K562 (cell line): ENCODE results near the gene C1orf56. TPM values are rescaled to one million over a fixed set of nuclear protein-coding genes. Genes with fewer than 3 reads are reported as not detected.
"Not testable (repeated sequence)": the region's sequence is repeated elsewhere in the genome, so short reads cannot be mapped to it uniquely, and the experiment has no call there.

Source experiments
- ATAC-seq: fragments of 200-7000 bp; cut with Tn5 transposase; 3 replicates; pipeline ENCODE4 v1.9.1; 2020; ENCODE audit warnings: moderate library complexity
- BruUV-seq: library from RNA; stranded (reverse); fragments of 400-500 nt; replicated peaks from 2 replicates; lab custom pipeline; 2021; lab: Mats Ljungman, UMichigan
- CTCF ChIA-PET: fragments of 300-600 bp; formaldehyde crosslinking; extraction: SDS; loops from one replicate; lab custom pipeline; 2021; ENCODE audit warnings: low intra/inter-chr PET ratio; lab: Yijun Ruan, JAX
- POLR2A ChIA-PET: fragments of 300-600, 350-650 bp; sonication (Branson Sonifier 250); formaldehyde crosslinking; extraction: SDS; loops from one replicate; lab custom pipeline; 2021; ENCODE audit warnings: antibody characterized with exemption, inconsistent platforms; lab: Yijun Ruan, JAX
- DNase-seq, 4 experiments: peaks; one replicate each; pipeline versions ENCODE4 v3.0.0 to v3.0.0-alpha.2; 2011 to 2018; ENCODE audit warnings: low spot score in 3 of 4, mixed read lengths in 3 of 4; ENCODE audit errors: extremely low read depth in 1 of 4
- FAIRE-seq: peaks from 2 replicates; lab custom pipeline; 2011; peaks lifted over from hg19 to GRCh38; lab: Jason Lieb, UNC
- H2AFZ ChIP-seq: 2 replicates; pipeline ENCODE4 v1.6.0; 2011; ENCODE audit warnings: low read depth, low read length, control low read depth, inconsistent platforms
- H3K27ac ChIP-seq: fragments of 200-600 bp; 3 replicates; pipeline ENCODE4 v1.8.0; 2011; ENCODE audit warnings: low read depth, mild to moderate bottlenecking, control low read depth, inconsistent platforms, low read length, moderate library complexity, mixed read lengths; ENCODE audit errors: extremely low read depth
- H3K27me3 ChIP-seq, 2 experiments: fragments of 300-600 bp in 1 of 2; 2 replicates in 1 of 2; 3 replicates in 1 of 2; pipeline versions ENCODE4 v1.6.0 to v1.8.0; 2011; ENCODE audit warnings: inconsistent platforms in 2 of 2, low read length in 2 of 2, mild to moderate bottlenecking in 1 of 2, mixed read lengths in 1 of 2, moderate library complexity in 1 of 2; ENCODE audit not compliant: control insufficient read depth in 2 of 2, insufficient read depth in 2 of 2
- H3K36me3 ChIP-seq: fragments of 300-600 bp; 3 replicates; pipeline ENCODE4 v1.8.0; 2011; ENCODE audit warnings: mild to moderate bottlenecking, low read length, inconsistent platforms; ENCODE audit not compliant: control insufficient read depth, insufficient read depth
- H3K4me1 ChIP-seq, 2 experiments: fragments of 200-600 bp in 1 of 2; replicated peaks in 1 of 2; 2 replicates in 1 of 2; 3 replicates in 1 of 2; pipeline versions ENCODE4 v1.5.1 to v1.8.0; 2011; ENCODE audit warnings: inconsistent platforms in 2 of 2, low read length in 2 of 2, mild to moderate bottlenecking in 1 of 2, mixed read lengths in 1 of 2, moderate library complexity in 1 of 2; ENCODE audit not compliant: control insufficient read depth in 2 of 2, insufficient read depth in 2 of 2
- H3K4me2 ChIP-seq: 2 replicates; pipeline ENCODE4 v1.6.1; 2011; ENCODE audit warnings: low read length, control low read depth, inconsistent platforms, mixed read lengths; ENCODE audit not compliant: insufficient read depth
- H3K4me3 ChIP-seq: fragments of 200-600 bp; sonication (generic), shearing (Covaris generic); 2 replicates; pipeline ENCODE4 v1.5.1; 2016; ENCODE audit warnings: control low read depth, inconsistent platforms
- H3K79me2 ChIP-seq: fragments of 200-600 bp; 3 replicates; pipeline ENCODE4 v1.8.0; 2011; ENCODE audit warnings: low read length, inconsistent platforms; ENCODE audit not compliant: control insufficient read depth, insufficient read depth
- H3K9ac ChIP-seq, 2 experiments: 2 replicates each; pipeline versions ENCODE4 v1.6.0 to v1.6.1; 2011; ENCODE audit warnings: low read depth in 2 of 2, low read length in 2 of 2, control low read depth in 1 of 2, inconsistent platforms in 1 of 2, mild to moderate bottlenecking in 1 of 2, mixed read lengths in 1 of 2; ENCODE audit not compliant: insufficient read depth in 1 of 2
- H3K9me1 ChIP-seq: one replicate; pipeline ENCODE4 v1.6.0; 2011; ENCODE audit warnings: inconsistent platforms, mild to moderate bottlenecking, low read length, moderate library complexity; ENCODE audit not compliant: control insufficient read depth, insufficient read depth
- H3K9me3 ChIP-seq: replicated peaks from 2 replicates; pipeline ENCODE4 v1.5.1; 2011; ENCODE audit warnings: low read depth, low read length, inconsistent platforms; ENCODE audit not compliant: control insufficient read depth, insufficient read depth
- H4K20me1 ChIP-seq: replicated peaks from 2 replicates; pipeline ENCODE4 v1.6.1; 2011; ENCODE audit warnings: low read length, inconsistent platforms, mixed read lengths; ENCODE audit not compliant: control insufficient read depth, insufficient read depth
- GABPA ChIP-seq: fragments of 200-800 bp; sonication (Bioruptor generic); conservative IDR thresholded peaks from 2 replicates; pipeline ENCODE4 v1.6.1; 2016; ENCODE audit warnings: low read depth, missing genetic modification characterization, missing compliant biosample characterization
- ZNF121 ChIP-seq: sonication (generic); formaldehyde crosslinking; conservative IDR thresholded peaks from 2 replicates; pipeline ENCODE4 v1.8.0; 2022; ENCODE audit warnings: missing genetic modification reagents
- ZNF444 ChIP-seq: fragments of 250-450 bp; sonication (Bioruptor Pico); IDR thresholded peaks from 2 replicates; pipeline ENCODE4 v1.4.0; 2020; ENCODE audit warnings: mild to moderate bottlenecking, moderate library complexity
- WGBS: fragments of 100-300 bp; shearing (Covaris generic); methylation state at CpG from one replicate; pipeline ENCODE4 v1.1.6; 2016; ENCODE audit warnings: low coverage, mixed read lengths; ENCODE audit not compliant: insufficient coverage; ENCODE audit errors: missing lambda C conversion rate; 5-methylcytosine and 5-hydroxymethylcytosine counted together
- in situ Hi-C: fragments of 300-500 bp; cut with MboI; formaldehyde crosslinking; loops from 4 replicates; pipeline ENCODE4 v1.15.0; 2018; ENCODE audit warnings: inconsistent platforms, mixed read lengths
- intact Hi-C: fragments of 100-400 bp; cut with micrococcal nuclease; formaldehyde crosslinking; loops from 2 replicates; pipeline ENCODE4 v1.14.2; 2022
- polyA plus RNA-seq, 8 experiments: library from polyadenylated mRNA; depleted of rRNA in 4 of 8; stranded (reverse) in 5 of 8; unstranded in 3 of 8; fragments of >200 nt; fragmentation: Nextera tagmentation in 2 of 8; fragmentation: Illumina TruSeq in 1 of 8; extraction: Ambion mirVana in 2 of 8; extraction: Trizol in 1 of 8; gene quantifications; 2 replicates each; pipeline versions ENCODE4 v1.2.1 to v1.2.3, GENCODE V29; 2011 to 2014; ENCODE audit warnings: inconsistent platforms in 1 of 8, missing spikeins in 1 of 8
- small RNA-seq: library from RNA; depleted of rRNA; stranded (forward); fragments of <200 nt; gene quantifications from one replicate; pipeline ENCODE3, GENCODE V24; 2014
- total RNA-seq, 7 experiments: library from RNA; depleted of rRNA in 6 of 7; stranded (reverse); fragments of >200 nt in 6 of 7; fragmentation: Illumina TruSeq in 2 of 7; extraction: Trizol in 2 of 7; gene quantifications; 2 replicates each; pipeline versions ENCODE4 v1.2.1 to v1.2.3, GENCODE V29; 2011 to 2021; ENCODE audit warnings: low replicate concordance in 1 of 7

C1orf56 gene
- total and polyA plus RNA-seq, 9 of the 15 experiments (the other 6 are each of a cell fraction or from before 2014, with no cell fraction given) = 0.18 to 15.7 (median 1.1) TPM

GRCh38 chr1:151097426-151097825, 49.9 kb downstream of the C1orf56 start:
- H3K9me3 ChIP-seq, H3K4me3 ChIP-seq, H3K36me3 ChIP-seq, H3K27ac ChIP-seq, ATAC-seq, H4K20me1 ChIP-seq, DNase-seq, H3K4me1 ChIP-seq, H3K79me2 ChIP-seq, FAIRE-seq, H3K27me3 ChIP-seq, BruUV-seq, CTCF ChIA-PET, H2AFZ ChIP-seq, H3K4me2 ChIP-seq, H3K9ac ChIP-seq, H3K9me1 ChIP-seq, in situ Hi-C loops: not testable (repeated sequence)
- 54% methylated on average over 5 of the region's 6 CpGs for WGBS
- POLR2A ChIA-PET = interaction anchor here (0.7 to 1.6 kb wide), 3 partner anchors 10 to 36 kb away, joined by 3 to 8 read pairs (median 4); no protein-coding TSS in a partner anchor
- intact Hi-C loops = loop anchor here (5.0 kb wide), 1 partner anchor 245 kb away; no protein-coding TSS in a partner anchor

- WGBS = 41% methylated on average over 1 of the region's 1 CpG
- Histone ChIP-seq H3K36me3 (no peaks in the 10 kb centered on the region), H3K9me1 (no peaks in the 10 kb centered on the region), H2AFZ (no peak overlapping the region), H4K20me1 (no peaks in the 10 kb centered on the region), H3K4me1 (no peaks in the 10 kb centered on the region), H3K4me3 (no peak overlapping the region), H3K4me2 (no peak overlapping the region), H3K9me3 (no peaks in the 10 kb centered on the region), H3K27me3 (no peaks in the 10 kb centered on the region), H3K79me2 (no peaks in the 10 kb centered on the region), H3K27ac (no peak overlapping the region), H3K9ac (no peak overlapping the region)
- FAIRE-seq (no peak), DNase-seq (no peak), ATAC-seq (no peak)
- in situ Hi-C loops (no loop called here), intact Hi-C loops (loop anchor here (5.0 kb wide), 1 partner anchor 244 kb away; no protein-coding TSS in a partner anchor)
- POLR2A ChIA-PET = interaction anchor here (0.9 kb wide), 1 partner anchor 16 kb away, joined by 3 read pairs; no protein-coding TSS in a partner anchor
- peak; percentile 92 for TF ChIP-seq ZNF121 (CRISPR knock-in tag)
- TF ChIP-seq ZNF444 (CRISPR knock-in tag) = no peak
- no peak for TF ChIP-seq GABPA
- no TSS peak for BruUV-seq
- CTCF ChIA-PET = no interaction called here
Observed at GRCh38 chr1:151098126-151098525, 50.6 kb downstream of the C1orf56 start.

Small RNAs within 50 kb of the gene (small RNA-seq; reads per million reads assigned to genes)
- not detected for gene RNU6-884P

Other genes starting within 250 kb of the C1orf56 start
Only the 7 nearest of the 21 such genes appear.
- gene ANXA9, start 65.5 kb upstream of the C1orf56 start, total RNA-seq (2014; rRNA removed) = 0.36 and 0.49 TPM in 2 replicates
- 0.48 and 0.58 TPM in 2 replicates for gene ANXA9, start 65.5 kb upstream of the C1orf56 start, total RNA-seq (2014; rRNA removed; fragmentation: Illumina TruSeq; extraction: Trizol)
- gene ANXA9, start 65.5 kb upstream of the C1orf56 start, total RNA-seq (2015; rRNA removed; fragmentation: Illumina TruSeq; extraction: Trizol) = 0.87 and 1.1 TPM in 2 replicates
- 0.55 and 0.96 TPM in 2 replicates for gene ANXA9, start 65.5 kb upstream of the C1orf56 start, total RNA-seq (2021)
- 0.88 and 1.6 TPM in 2 replicates for gene ANXA9, start 65.5 kb upstream of the C1orf56 start, polyA plus RNA-seq (2011; rRNA removed)
- 0.79 and 1.1 TPM in 2 replicates for gene ANXA9, start 65.5 kb upstream of the C1orf56 start, polyA plus RNA-seq (2014; fragmentation: Illumina TruSeq; extraction: Trizol)
- gene ANXA9, start 65.5 kb upstream of the C1orf56 start, polyA plus RNA-seq (2014; fragmentation: Nextera tagmentation; extraction: Ambion mirVana) = under 1 TPM; 0.24 to 0.57 TPM
- gene ANXA9, start 65.5 kb upstream of the C1orf56 start, polyA plus RNA-seq (2014; rRNA removed) = 0.56 and 1.2 TPM in 2 replicates
- 6.0 and 8.2 TPM in 2 replicates for gene MINDY1, start 40.8 kb upstream of the C1orf56 start, total RNA-seq (2014; rRNA removed)
- 5.6 TPM in 2 replicates for gene MINDY1, start 40.8 kb upstream of the C1orf56 start, total RNA-seq (2014; rRNA removed; fragmentation: Illumina TruSeq; extraction: Trizol)
- gene MINDY1, start 40.8 kb upstream of the C1orf56 start, total RNA-seq (2015; rRNA removed; fragmentation: Illumina TruSeq; extraction: Trizol) = 5.9 and 6.7 TPM in 2 replicates
- gene MINDY1, start 40.8 kb upstream of the C1orf56 start, total RNA-seq (2021) = 8.6 and 9.8 TPM in 2 replicates
- 4.3 and 5.4 TPM in 2 replicates for gene MINDY1, start 40.8 kb upstream of the C1orf56 start, polyA plus RNA-seq (2011; rRNA removed)
- 9.1 and 11.0 TPM in 2 replicates for gene MINDY1, start 40.8 kb upstream of the C1orf56 start, polyA plus RNA-seq (2014; fragmentation: Illumina TruSeq; extraction: Trizol)
- gene MINDY1, start 40.8 kb upstream of the C1orf56 start, polyA plus RNA-seq (2014; fragmentation: Nextera tagmentation; extraction: Ambion mirVana) = 1 to 10 TPM in 1 of 2 experiments, under 1 TPM in 1; 0.49 to 1.4 TPM
- gene MINDY1, start 40.8 kb upstream of the C1orf56 start, polyA plus RNA-seq (2014; rRNA removed) = 6.0 and 6.1 TPM in 2 replicates
- 20.8 and 24.8 TPM in 2 replicates for gene PRUNE1, start 39.3 kb upstream of the C1orf56 start, total RNA-seq (2014; rRNA removed)
- 23.1 and 25.4 TPM in 2 replicates for gene PRUNE1, start 39.3 kb upstream of the C1orf56 start, total RNA-seq (2014; rRNA removed; fragmentation: Illumina TruSeq; extraction: Trizol)
- gene PRUNE1, start 39.3 kb upstream of the C1orf56 start, total RNA-seq (2015; rRNA removed; fragmentation: Illumina TruSeq; extraction: Trizol) = 23.2 and 25.4 TPM in 2 replicates
- gene PRUNE1, start 39.3 kb upstream of the C1orf56 start, total RNA-seq (2021) = 26.2 and 26.6 TPM in 2 replicates
- 48.3 and 49.9 TPM in 2 replicates for gene PRUNE1, start 39.3 kb upstream of the C1orf56 start, polyA plus RNA-seq (2011; rRNA removed)
- gene PRUNE1, start 39.3 kb upstream of the C1orf56 start, polyA plus RNA-seq (2014; fragmentation: Illumina TruSeq; extraction: Trizol) = 33.7 and 43.4 TPM in 2 replicates
- 10 to 100 TPM; 16.7 to 27.7 TPM for gene PRUNE1, start 39.3 kb upstream of the C1orf56 start, polyA plus RNA-seq (2014; fragmentation: Nextera tagmentation; extraction: Ambion mirVana)
- gene PRUNE1, start 39.3 kb upstream of the C1orf56 start, polyA plus RNA-seq (2014; rRNA removed) = 26.2 and 26.7 TPM in 2 replicates
- 0.49 and 0.68 TPM in 2 replicates for gene BNIPL, start 11.2 kb upstream of the C1orf56 start, total RNA-seq (2014; rRNA removed)
- gene BNIPL, start 11.2 kb upstream of the C1orf56 start, total RNA-seq (2014; rRNA removed; fragmentation: Illumina TruSeq; extraction: Trizol) = 0.55 and 0.67 TPM in 2 replicates
- gene BNIPL, start 11.2 kb upstream of the C1orf56 start, total RNA-seq (2015; rRNA removed; fragmentation: Illumina TruSeq; extraction: Trizol) = 0.54 and 0.90 TPM in 2 replicates
- 0.47 and 0.84 TPM in 2 replicates for gene BNIPL, start 11.2 kb upstream of the C1orf56 start, total RNA-seq (2021)
- 1.3 and 2.5 TPM in 2 replicates for gene BNIPL, start 11.2 kb upstream of the C1orf56 start, polyA plus RNA-seq (2011; rRNA removed)
- gene BNIPL, start 11.2 kb upstream of the C1orf56 start, polyA plus RNA-seq (2014; fragmentation: Illumina TruSeq; extraction: Trizol) = 0.53 and 0.98 TPM in 2 replicates
- gene BNIPL, start 11.2 kb upstream of the C1orf56 start, polyA plus RNA-seq (2014; fragmentation: Nextera tagmentation; extraction: Ambion mirVana) = under 1 TPM; 0.08 to 0.31 TPM
- gene BNIPL, start 11.2 kb upstream of the C1orf56 start, polyA plus RNA-seq (2014; rRNA removed) = 0.73 and 1.4 TPM in 2 replicates
- gene CDC42SE1, start 11.9 kb downstream of the C1orf56 start, total RNA-seq (2014; rRNA removed) = 89.9 and 103 TPM in 2 replicates
- 130 and 143 TPM in 2 replicates for gene CDC42SE1, start 11.9 kb downstream of the C1orf56 start, total RNA-seq (2014; rRNA removed; fragmentation: Illumina TruSeq; extraction: Trizol)
- gene CDC42SE1, start 11.9 kb downstream of the C1orf56 start, total RNA-seq (2015; rRNA removed; fragmentation: Illumina TruSeq; extraction: Trizol) = 108 and 113 TPM in 2 replicates
- gene CDC42SE1, start 11.9 kb downstream of the C1orf56 start, total RNA-seq (2021) = 124 and 133 TPM in 2 replicates
- 189 and 227 TPM in 2 replicates for gene CDC42SE1, start 11.9 kb downstream of the C1orf56 start, polyA plus RNA-seq (2011; rRNA removed)
- 137 and 146 TPM in 2 replicates for gene CDC42SE1, start 11.9 kb downstream of the C1orf56 start, polyA plus RNA-seq (2014; fragmentation: Illumina TruSeq; extraction: Trizol)
- 100 to 1,000 TPM in 1 of 2 experiments, 10 to 100 TPM in 1; 78.1 to 114 TPM for gene CDC42SE1, start 11.9 kb downstream of the C1orf56 start, polyA plus RNA-seq (2014; fragmentation: Nextera tagmentation; extraction: Ambion mirVana)
- 86.8 and 104 TPM in 2 replicates for gene CDC42SE1, start 11.9 kb downstream of the C1orf56 start, polyA plus RNA-seq (2014; rRNA removed)
- gene MLLT11, start 12.6 kb downstream of the C1orf56 start, total RNA-seq (2014; rRNA removed) = 12.1 and 14.1 TPM in 2 replicates
- gene MLLT11, start 12.6 kb downstream of the C1orf56 start, total RNA-seq (2014; rRNA removed; fragmentation: Illumina TruSeq; extraction: Trizol) = 18.9 and 21.8 TPM in 2 replicates
- 15.1 and 16.5 TPM in 2 replicates for gene MLLT11, start 12.6 kb downstream of the C1orf56 start, total RNA-seq (2015; rRNA removed; fragmentation: Illumina TruSeq; extraction: Trizol)
- gene MLLT11, start 12.6 kb downstream of the C1orf56 start, total RNA-seq (2021) = 19.4 and 20.5 TPM in 2 replicates
- gene MLLT11, start 12.6 kb downstream of the C1orf56 start, polyA plus RNA-seq (2011; rRNA removed) = 39.1 and 49.6 TPM in 2 replicates
- gene MLLT11, start 12.6 kb downstream of the C1orf56 start, polyA plus RNA-seq (2014; fragmentation: Illumina TruSeq; extraction: Trizol) = 37.1 and 40.4 TPM in 2 replicates
- gene MLLT11, start 12.6 kb downstream of the C1orf56 start, polyA plus RNA-seq (2014; fragmentation: Nextera tagmentation; extraction: Ambion mirVana) = 10 to 100 TPM; 70.0 to 91.0 TPM
- gene MLLT11, start 12.6 kb downstream of the C1orf56 start, polyA plus RNA-seq (2014; rRNA removed) = 22.0 and 23.8 TPM in 2 replicates
- 4.8 and 6.9 TPM in 2 replicates for gene GABPB2, start 23.0 kb downstream of the C1orf56 start, total RNA-seq (2014; rRNA removed)
- gene GABPB2, start 23.0 kb downstream of the C1orf56 start, total RNA-seq (2014; rRNA removed; fragmentation: Illumina TruSeq; extraction: Trizol) = 8.0 and 9.6 TPM in 2 replicates
- 6.1 and 7.1 TPM in 2 replicates for gene GABPB2, start 23.0 kb downstream of the C1orf56 start, total RNA-seq (2015; rRNA removed; fragmentation: Illumina TruSeq; extraction: Trizol)
- 5.9 and 6.6 TPM in 2 replicates for gene GABPB2, start 23.0 kb downstream of the C1orf56 start, total RNA-seq (2021)
- gene GABPB2, start 23.0 kb downstream of the C1orf56 start, polyA plus RNA-seq (2011; rRNA removed) = 13.3 and 18.6 TPM in 2 replicates
- gene GABPB2, start 23.0 kb downstream of the C1orf56 start, polyA plus RNA-seq (2014; fragmentation: Illumina TruSeq; extraction: Trizol) = 4.8 and 6.4 TPM in 2 replicates
- gene GABPB2, start 23.0 kb downstream of the C1orf56 start, polyA plus RNA-seq (2014; fragmentation: Nextera tagmentation; extraction: Ambion mirVana) = 1 to 10 TPM; 2.2 to 3.0 TPM
- gene GABPB2, start 23.0 kb downstream of the C1orf56 start, polyA plus RNA-seq (2014; rRNA removed) = 6.1 and 7.1 TPM in 2 replicates